D721Med (cell line): ENCODE data around the gene TAF7L.
A peak's percentile ranks its signal among the peaks of the same experiment; 100 is the strongest.
"Not testable (repeated sequence)": the region's sequence is repeated elsewhere in the genome, so short reads cannot be mapped to it uniquely, and the experiment has no call there.

Experiments
- DNase-seq: peaks from one replicate; pipeline ENCODE4 v3.0.0; 2011; ENCODE audit warnings: low spot score; ENCODE audit not compliant: insufficient read length
- FAIRE-seq: peaks from 2 replicates; lab custom pipeline; 2011; peaks lifted over from hg19 to GRCh38; lab: Jason Lieb, UNC
- CTCF ChIP-seq: IDR thresholded peaks from 2 replicates; pipeline ENCODE4 v1.5.1; 2012; ENCODE audit warnings: mild to moderate bottlenecking, control low read depth; ENCODE audit not compliant: insufficient read depth; ENCODE audit errors: missing control alignments

TAF7L gene

GRCh38 chrX:101290957-101291603 is at the start of gene TAF7L:
Gene TAF7L, minus strand, starts transcription at chrX:101291334. Its CDS starts 3,791 bp downstream, at chrX:101287543.
- no peak for DNase-seq
- FAIRE-seq, result no peak
- no peak for TF ChIP-seq CTCF

GRCh38 chrX:101337776-101338271 is 46.7 kb upstream of the TAF7L start:
- no peak for TF ChIP-seq CTCF
- DNase-seq (no peak), FAIRE-seq (no peak)

GRCh38 chrX:101334310-101334709 is 43.2 kb upstream of the TAF7L start:
- DNase-seq, FAIRE-seq: not testable (repeated sequence)

GRCh38 chrX:101326600-101326999 is 35.5 kb upstream of the TAF7L start:
- FAIRE-seq, DNase-seq: not testable (repeated sequence)

GRCh38 chrX:101303790-101304189 is 12.7 kb upstream of the TAF7L start:
- FAIRE-seq (no peak), DNase-seq (no peak)
- TF ChIP-seq CTCF, result no peak

GRCh38 chrX:101295603-101296002 is 4.5 kb upstream of the TAF7L start:
- not testable (repeated sequence) for FAIRE-seq, DNase-seq

GRCh38 chrX:101287402-101287801 is 3.7 kb downstream of the TAF7L start:
- FAIRE-seq (no peak), DNase-seq (peak; percentile 7)
- peak; percentile 52 for TF ChIP-seq CTCF

GRCh38 chrX:101276238-101276637 is 14.9 kb downstream of the TAF7L start:
- no peak for FAIRE-seq
- DNase-seq, result no peak
- no peak for TF ChIP-seq CTCF

GRCh38 chrX:101274198-101274597 is 16.9 kb downstream of the TAF7L start:
- DNase-seq (no peak), FAIRE-seq (no peak)
- no peak for TF ChIP-seq CTCF
